Parathyroid adenoma (tissue), 2 donors: ENCODE data around the gene FEM1B.

Experiments used
- H2AFZ ChIP-seq: fragments of 300-600 bp; sonication (generic); one replicate; pipeline ENCODE4 v1.7.0; 2017; ENCODE audit warnings: antibody characterized with exemption, mild to moderate bottlenecking
- H3K27ac ChIP-seq: fragments of 300-600 bp; sonication (generic); one replicate; pipeline ENCODE4 v1.7.0; 2017
- H3K27me3 ChIP-seq: fragments of 300-600 bp; sonication (generic); one replicate; pipeline ENCODE4 v1.7.0; 2017; ENCODE audit warnings: low read length; ENCODE audit not compliant: control insufficient read depth, insufficient read depth
- H3K36me3 ChIP-seq: fragments of 300-600 bp; sonication (generic); one replicate; pipeline ENCODE4 v1.7.0; 2017; ENCODE audit warnings: low read length; ENCODE audit not compliant: control insufficient read depth, insufficient read depth
- H3K4me1 ChIP-seq: fragments of 300-600 bp; sonication (generic); one replicate; pipeline ENCODE4 v1.7.0; 2017; ENCODE audit warnings: control low read depth
- H3K4me2 ChIP-seq: fragments of 300-600 bp; sonication (generic); one replicate; pipeline ENCODE4 v1.7.0; 2017; ENCODE audit warnings: low read length
- H3K4me3 ChIP-seq: fragments of 300-600 bp; sonication (generic); one replicate; pipeline ENCODE4 v1.7.0; 2017; ENCODE audit warnings: low read depth, low read length
- H3K79me2 ChIP-seq: fragments of 300-600 bp; sonication (generic); one replicate; pipeline ENCODE4 v1.7.0; 2017; ENCODE audit warnings: control low read depth
- H3K9ac ChIP-seq: fragments of 300-600 bp; sonication (generic); one replicate; pipeline ENCODE4 v1.7.0; 2017; ENCODE audit warnings: mild to moderate bottlenecking
- H3K9me3 ChIP-seq: fragments of 300-600 bp; sonication (generic); one replicate; pipeline ENCODE4 v1.7.0; 2017; ENCODE audit warnings: low read length; ENCODE audit not compliant: control insufficient read depth
- TF ChIP-seq, protein P1 (sequence below): fragments of 300-600 bp; sonication (generic); IDR thresholded peaks from one replicate; pipeline ENCODE4 v1.7.0; 2017; ENCODE audit warnings: antibody characterized with exemption, mild to moderate bottlenecking
- donor health status: primary hyperparathyroidism.

FEM1B gene

DNA sequence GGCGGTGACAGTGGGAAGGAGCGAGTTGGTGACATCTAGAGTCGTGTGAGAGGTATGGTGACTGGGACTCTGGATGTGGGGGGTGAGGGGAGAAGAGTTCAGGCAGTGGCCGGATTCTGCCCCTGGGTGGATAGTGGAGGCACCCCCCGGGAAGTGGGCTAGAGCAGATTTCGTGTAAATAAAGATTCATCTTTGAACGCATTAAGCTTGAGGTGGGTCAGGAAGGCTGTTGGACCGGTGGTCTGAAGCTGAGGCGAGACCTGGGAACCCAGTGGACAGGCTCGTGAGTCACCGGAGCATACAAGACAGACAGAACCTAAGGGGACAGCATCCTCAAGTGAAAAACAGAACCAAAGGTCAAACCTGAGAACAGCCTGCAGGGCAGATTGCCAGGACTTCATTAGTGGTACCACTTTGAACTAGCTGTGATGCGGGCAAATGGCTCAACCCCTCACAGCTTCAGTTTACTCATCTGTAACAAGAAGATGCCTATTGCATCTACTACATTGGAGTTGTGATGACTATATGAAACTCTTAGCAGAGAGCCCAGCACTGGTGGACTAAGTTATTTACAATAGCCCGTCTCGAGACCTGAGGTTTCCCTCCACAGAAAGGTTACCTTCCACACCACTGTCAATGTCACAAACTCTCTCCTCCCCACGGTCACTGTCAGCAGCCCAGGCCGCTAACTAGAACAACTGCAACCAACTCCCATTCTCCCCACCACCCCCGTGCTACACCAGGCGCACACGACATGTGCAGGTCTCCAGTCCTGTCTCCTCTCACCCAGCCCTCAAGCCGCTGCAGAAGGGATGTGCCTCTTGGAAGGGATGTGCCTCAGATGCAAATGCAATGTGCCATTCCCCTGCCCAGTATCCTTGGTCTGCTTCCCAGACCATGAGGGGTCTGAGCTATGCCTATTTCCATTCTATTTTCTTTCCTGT lies 47.1 kb upstream of the FEM1B start:
- Histone ChIP-seq H3K27me3 (no peaks in the 10 kb centered on the region), H2AFZ (peak overlapping the region; percentile 72), H3K27ac (no peak overlapping the region), H3K9ac (no peak overlapping the region), H3K9me3 (no peaks in the 10 kb centered on the region), H3K4me3 (peak overlapping the region; percentile 73), H3K4me1 (peaks cover 5% of the 10 kb centered on the region), H3K36me3 (no peaks in the 10 kb centered on the region), H3K79me2 (no peaks in the 10 kb centered on the region), H3K4me2 (peak overlapping the region; percentile 96)
- TF ChIP-seq, protein P1, sequence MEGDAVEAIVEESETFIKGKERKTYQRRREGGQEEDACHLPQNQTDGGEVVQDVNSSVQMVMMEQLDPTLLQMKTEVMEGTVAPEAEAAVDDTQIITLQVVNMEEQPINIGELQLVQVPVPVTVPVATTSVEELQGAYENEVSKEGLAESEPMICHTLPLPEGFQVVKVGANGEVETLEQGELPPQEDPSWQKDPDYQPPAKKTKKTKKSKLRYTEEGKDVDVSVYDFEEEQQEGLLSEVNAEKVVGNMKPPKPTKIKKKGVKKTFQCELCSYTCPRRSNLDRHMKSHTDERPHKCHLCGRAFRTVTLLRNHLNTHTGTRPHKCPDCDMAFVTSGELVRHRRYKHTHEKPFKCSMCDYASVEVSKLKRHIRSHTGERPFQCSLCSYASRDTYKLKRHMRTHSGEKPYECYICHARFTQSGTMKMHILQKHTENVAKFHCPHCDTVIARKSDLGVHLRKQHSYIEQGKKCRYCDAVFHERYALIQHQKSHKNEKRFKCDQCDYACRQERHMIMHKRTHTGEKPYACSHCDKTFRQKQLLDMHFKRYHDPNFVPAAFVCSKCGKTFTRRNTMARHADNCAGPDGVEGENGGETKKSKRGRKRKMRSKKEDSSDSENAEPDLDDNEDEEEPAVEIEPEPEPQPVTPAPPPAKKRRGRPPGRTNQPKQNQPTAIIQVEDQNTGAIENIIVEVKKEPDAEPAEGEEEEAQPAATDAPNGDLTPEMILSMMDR, result no peak

DNA sequence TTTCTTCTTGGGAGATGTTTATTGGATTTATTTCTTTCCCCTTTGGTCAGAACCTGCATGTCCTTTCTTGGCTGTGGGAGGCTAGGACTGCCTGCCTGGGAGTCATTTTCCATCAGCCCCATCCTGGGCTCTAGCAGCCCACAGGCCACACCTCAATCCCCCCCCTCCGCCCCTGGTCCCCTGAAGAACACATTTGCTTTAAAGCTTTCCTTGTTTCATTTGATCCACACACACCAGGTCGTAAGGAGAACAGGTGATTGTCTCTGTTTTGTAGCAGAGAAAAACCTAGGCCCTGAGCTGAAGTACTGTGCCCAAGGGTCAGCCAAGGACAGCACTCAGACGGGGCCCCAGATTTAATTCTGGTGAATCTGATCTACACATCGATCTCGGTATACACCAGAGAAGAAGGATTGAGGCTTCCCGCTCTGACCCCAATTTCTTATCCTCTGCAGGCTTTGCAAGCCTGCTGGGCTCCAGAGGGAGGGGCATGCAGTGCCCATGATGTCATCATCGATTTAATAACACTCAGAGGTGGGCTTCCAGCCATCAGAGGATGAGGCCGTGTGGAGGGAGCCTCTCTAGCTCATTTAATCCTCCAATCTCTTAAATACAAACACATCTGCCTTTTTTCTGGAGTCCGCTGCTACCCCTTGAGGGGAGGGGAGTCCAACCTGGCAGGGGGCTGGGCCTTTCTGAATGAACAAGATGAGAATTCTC lies 46.3 kb upstream of the FEM1B start:
- TF ChIP-seq, protein P1, result no peak
- Histone ChIP-seq H3K4me3 (no peak overlapping the region), H3K4me1 (peaks cover 5% of the 10 kb centered on the region)

DNA sequence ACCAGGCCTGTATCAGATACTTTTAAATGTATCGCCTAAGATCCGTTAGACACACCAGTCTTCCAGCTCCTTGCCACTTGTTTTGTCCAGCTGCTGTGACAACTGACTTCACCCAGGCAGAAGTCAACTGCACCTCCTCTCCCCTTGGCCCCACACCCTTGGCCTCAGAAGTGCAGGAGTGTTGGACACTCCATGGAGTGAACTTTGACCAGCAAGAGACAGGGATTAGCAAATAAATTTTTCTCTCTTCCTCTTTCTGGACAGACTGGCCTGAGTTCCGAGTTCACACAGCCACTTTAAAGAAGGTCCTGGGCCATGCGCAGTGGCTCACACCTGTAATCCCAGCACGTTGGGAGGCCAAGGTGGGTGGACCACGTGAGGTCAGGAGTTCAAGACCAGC lies 45.1 kb upstream of the FEM1B start:
- Histone ChIP-seq H2AFZ (no peak overlapping the region), H3K27me3 (no peaks in the 10 kb centered on the region), H3K9ac (no peak overlapping the region), H3K27ac (no peak overlapping the region), H3K36me3 (no peaks in the 10 kb centered on the region), H3K4me1 (peaks cover 5% of the 10 kb centered on the region), H3K9me3 (no peaks in the 10 kb centered on the region), H3K4me2 (no peak overlapping the region), H3K4me3 (no peak overlapping the region), H3K79me2 (no peaks in the 10 kb centered on the region)
- TF ChIP-seq, protein P1, result no peak

More for the DNA sequence above, 46.3 kb upstream of the FEM1B start:
- Histone ChIP-seq H3K27ac (no peak overlapping the region), H3K9me3 (no peaks in the 10 kb centered on the region), H3K27me3 (no peaks in the 10 kb centered on the region), H3K36me3 (no peaks in the 10 kb centered on the region), H2AFZ (no peak overlapping the region), H3K79me2 (no peaks in the 10 kb centered on the region), H3K4me2 (no peak overlapping the region), H3K9ac (no peak overlapping the region)

DNA sequence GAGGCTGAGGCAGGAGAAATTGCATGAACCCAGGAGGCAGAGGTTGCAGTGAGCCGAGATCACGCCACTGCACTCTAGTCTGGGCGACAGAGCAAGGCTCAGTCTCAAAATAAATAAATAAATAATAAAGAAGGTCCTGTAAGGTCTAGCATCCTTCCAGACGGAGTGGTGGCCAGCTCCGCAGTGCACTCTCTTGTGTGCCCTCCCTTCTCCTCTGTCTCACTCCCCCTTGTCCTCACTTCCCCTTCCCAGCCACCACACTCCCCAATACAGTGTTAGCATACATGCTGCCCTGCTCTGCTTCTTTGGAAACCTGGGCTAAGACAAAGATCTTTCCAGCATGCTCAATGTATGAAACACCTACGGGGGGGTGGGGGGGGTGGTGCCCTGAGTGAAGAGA lies 44.6 kb upstream of the FEM1B start:
- no peak overlapping the region for H3K4me2 ChIP-seq
- H3K4me3 ChIP-seq, result no peak overlapping the region
- H3K79me2 ChIP-seq, result no peaks in the 10 kb centered on the region
- peaks cover 5% of the 10 kb centered on the region for H3K4me1 ChIP-seq
- no peaks in the 10 kb centered on the region for H3K9me3 ChIP-seq
- no peak overlapping the region for H3K27ac ChIP-seq
- H3K9ac ChIP-seq, result no peak overlapping the region
- no peak overlapping the region for H2AFZ ChIP-seq
- no peaks in the 10 kb centered on the region for H3K27me3 ChIP-seq
- H3K36me3 ChIP-seq, result no peaks in the 10 kb centered on the region
- TF ChIP-seq, protein P1, result no peak
